HG02981 (cell line): ENCODE data around the gene DOLPP1.

Experiments used
- ATAC-seq: cut with Tn5 transposase; IDR thresholded peaks from one replicate; pipeline ENCODE4 v1.9.1; 2021; ENCODE audit warnings: mild to moderate bottlenecking, moderate library complexity; ENCODE audit not compliant: unreplicated experiment

The DOLPP1 gene

DNA sequence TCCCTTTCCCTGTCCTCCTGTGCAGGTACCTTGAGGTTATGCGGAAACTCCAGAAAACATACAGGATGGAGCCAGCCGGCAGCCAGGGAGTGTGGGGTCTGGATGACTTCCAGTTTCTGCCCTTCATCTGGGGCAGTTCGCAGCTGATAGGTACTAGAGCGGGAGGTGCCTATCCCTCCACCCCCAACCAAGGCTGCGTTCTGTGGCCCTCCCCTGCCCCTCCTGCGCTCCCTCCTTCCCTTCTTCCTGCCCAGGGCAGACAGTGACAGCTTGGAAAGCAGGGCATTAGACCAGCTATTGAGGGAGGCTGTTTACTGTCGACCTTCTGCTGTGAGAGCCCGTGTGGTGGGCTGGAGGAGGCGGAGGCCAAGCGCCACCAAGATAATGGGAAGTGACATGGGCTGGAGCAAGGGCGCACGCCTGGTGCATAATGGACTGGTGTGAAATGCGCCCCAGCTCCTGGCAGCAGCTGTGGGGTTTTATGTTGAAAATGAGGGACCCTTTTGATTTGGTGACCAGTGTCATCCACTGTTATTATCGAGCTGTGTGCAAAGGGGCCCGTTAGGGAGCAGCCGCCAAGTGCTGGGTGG is 55.6 kb downstream of the DOLPP1 start:
- ATAC-seq: no peak

GRCh38 chr9:129137292-129138143 is 56.6 kb downstream of the DOLPP1 start:
- ATAC-seq: no peak

- ATAC-seq: no peak
Measured at GRCh38 chr9:129138144-129138462, 57.2 kb downstream of the DOLPP1 start.

GRCh38 chr9:129138476-129139232 is 57.7 kb downstream of the DOLPP1 start:
- no peak for ATAC-seq

DNA sequence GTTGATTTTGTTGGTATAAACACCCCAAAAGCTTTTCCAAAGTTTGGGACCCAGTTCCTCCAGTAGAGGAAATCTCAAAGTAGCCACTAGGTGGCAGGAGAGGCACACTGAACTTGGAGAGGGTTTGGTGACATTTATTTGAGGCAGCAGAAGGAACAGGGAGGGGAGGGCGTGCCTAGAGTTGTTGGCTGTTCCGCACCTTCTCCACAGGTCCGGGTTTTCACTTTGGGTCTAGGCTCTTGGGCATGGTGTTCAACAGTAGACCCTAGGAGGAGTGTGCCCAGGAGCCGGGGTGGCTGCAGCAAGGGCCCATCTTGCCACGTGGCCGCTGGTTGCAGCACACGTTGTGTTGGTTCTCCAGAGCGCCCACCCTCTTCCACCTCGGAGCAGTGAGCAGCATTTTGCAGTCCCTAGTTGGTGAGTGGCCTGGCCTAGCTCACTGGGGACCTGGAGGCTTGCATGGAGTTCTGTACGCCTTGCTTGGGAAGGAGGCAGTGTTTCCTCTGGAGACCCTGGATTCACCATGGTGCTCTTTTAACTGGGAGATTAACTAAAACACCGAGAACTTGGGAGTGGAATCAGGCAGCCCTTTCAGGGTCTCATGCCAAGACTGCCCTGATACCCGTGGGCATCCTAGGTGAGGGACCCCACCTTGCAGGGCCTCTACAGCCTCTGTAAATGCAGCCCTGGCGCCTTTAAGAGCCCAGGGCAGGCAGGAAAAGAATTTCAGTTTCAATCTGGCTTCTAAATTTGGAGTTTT is 58.5 kb downstream of the DOLPP1 start:
- peak; percentile 24 for ATAC-seq

DNA sequence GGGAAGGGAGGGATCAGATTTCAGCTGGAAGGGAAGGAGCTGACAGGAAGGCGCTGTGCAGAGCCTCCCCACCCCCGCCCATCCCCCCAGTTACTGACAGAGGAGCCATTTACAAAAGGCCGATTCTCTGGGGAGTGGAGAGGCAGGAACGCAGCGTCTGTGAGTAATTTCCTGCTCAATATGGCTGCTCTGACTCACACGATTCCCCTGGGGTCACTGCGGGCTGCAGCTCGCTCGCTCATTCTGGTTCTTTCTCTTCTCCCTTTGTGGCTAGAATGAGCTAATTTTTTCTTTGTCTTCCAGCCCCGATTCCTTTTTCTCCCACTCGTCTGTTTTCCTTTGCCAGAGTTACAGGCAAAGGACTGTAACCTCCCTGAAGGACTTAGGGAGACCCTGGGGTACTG is 59.1 kb downstream of the DOLPP1 start:
- peak; percentile 61 for ATAC-seq
